ENCODE results near the gene DROSHA.

- TF ChIP-seq CTCF (IDR thresholded peaks at IDR 0.05; ENCODE audit: borderline replicate concordance, extremely low read depth, low read length, poor library complexity, severe bottlenecking) (no peak), EZH2 (IDR thresholded peaks at IDR 0.05; ENCODE audit: borderline replicate concordance, low read depth, low read length, severe bottlenecking) (no peak)
These were observed 174.9 kb downstream of the DROSHA start for GRCh38 chr5:31357038-31357437.

Measured in DND-41 (cell line).